Activated T-helper 9 cell treated with anti-CD3 and anti-CD28 coated beads, Interleukin-2, amount 50 U/mL, for 16 hours (primary cell): Measurements from ENCODE around the gene EID2.

ENCODE experiments used
- DNase-seq: peaks from one replicate; pipeline ENCODE4 v3.0.0-alpha.2; 2020; ENCODE audit warnings: low read depth

The EID2 gene

GRCh38 chr19:39539518-39540332 is at the start of gene EID2:
Gene EID2 (minus strand): TSS chr19:39540161. CDS start chr19:39540079, 82 bp downstream.
- DNase-seq = peak; percentile 92

- DNase-seq = no peak
Observed at GRCh38 chr19:39588066-39588465, 48.1 kb upstream of the EID2 start.

- no peak for DNase-seq
Observed at GRCh38 chr19:39587496-39587895, 47.5 kb upstream of the EID2 start.

- DNase-seq = no peak
Observed at GRCh38 chr19:39582891-39583625, 43.1 kb upstream of the EID2 start.

GRCh38 chr19:39582442-39582841 is 42.5 kb upstream of the EID2 start:
- no peak for DNase-seq

GRCh38 chr19:39568604-39569003 is 28.6 kb upstream of the EID2 start:
- DNase-seq = no peak

- DNase-seq = no peak
Observed at GRCh38 chr19:39566064-39566463, 26.1 kb upstream of the EID2 start.

- DNase-seq = no peak
Observed at GRCh38 chr19:39563408-39563807, 23.4 kb upstream of the EID2 start.

- DNase-seq = no peak
Observed at GRCh38 chr19:39558624-39559117, 18.7 kb upstream of the EID2 start.

- no peak for DNase-seq
Observed at GRCh38 chr19:39557811-39558623, 18.1 kb upstream of the EID2 start.

GRCh38 chr19:39555883-39556282 is 15.9 kb upstream of the EID2 start:
- DNase-seq = no peak

- no peak for DNase-seq
Observed at GRCh38 chr19:39554701-39555311, 14.8 kb upstream of the EID2 start.

- no peak for DNase-seq
Observed at GRCh38 chr19:39553082-39553652, 13.2 kb upstream of the EID2 start.

- no peak for DNase-seq
Observed at GRCh38 chr19:39550197-39550596, 10.2 kb upstream of the EID2 start.

GRCh38 chr19:39546599-39546998 is 6.6 kb upstream of the EID2 start:
- DNase-seq = no peak

- no peak for DNase-seq
Observed at GRCh38 chr19:39544911-39545310, 5.0 kb upstream of the EID2 start.

GRCh38 chr19:39544226-39544903 is 4.4 kb upstream of the EID2 start:
- no peak for DNase-seq

- DNase-seq = no peak
Observed at GRCh38 chr19:39543477-39543857, 3.5 kb upstream of the EID2 start.

- no peak for DNase-seq
Observed at GRCh38 chr19:39542206-39542605, 2.2 kb upstream of the EID2 start.

- no peak for DNase-seq
Observed at GRCh38 chr19:39540333-39540673, 342 bp upstream of the EID2 start.

GRCh38 chr19:39539165-39539517 is 820 bp downstream of the EID2 start:
- DNase-seq = no peak
